Measurements from ENCODE around the gene MTNR1A.
A peak's percentile ranks its signal among the peaks of the same experiment; 100 is the strongest.

DNA sequence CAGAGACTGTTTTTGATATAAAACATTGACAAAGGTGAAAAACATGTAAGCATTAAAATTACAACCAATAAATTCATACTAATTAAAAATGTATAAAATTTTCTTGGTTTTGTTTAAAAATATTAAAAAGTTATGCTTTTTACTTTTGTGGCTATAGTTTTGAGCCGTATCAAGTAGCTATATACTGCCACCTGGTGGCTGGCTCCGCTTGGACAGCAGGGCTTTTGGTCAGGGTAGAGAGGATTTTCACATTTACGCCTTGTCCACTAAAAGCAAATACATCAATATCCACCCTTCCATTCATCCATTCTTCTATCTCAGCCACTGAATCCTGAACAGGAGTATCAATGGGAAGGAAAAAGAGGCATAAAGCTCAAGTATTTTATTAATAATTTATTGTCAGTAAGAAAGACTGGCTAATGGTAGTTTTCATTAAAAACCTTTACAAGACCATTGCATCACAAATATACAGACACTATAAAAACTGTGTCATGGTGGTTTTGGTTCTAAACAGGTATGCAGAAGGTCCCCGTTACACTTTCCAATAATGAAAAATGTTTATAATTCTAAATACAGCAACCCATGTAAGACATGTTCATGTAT, 32.1 kb upstream of the MTNR1A start:
- TF ChIP-seq, protein P1, sequence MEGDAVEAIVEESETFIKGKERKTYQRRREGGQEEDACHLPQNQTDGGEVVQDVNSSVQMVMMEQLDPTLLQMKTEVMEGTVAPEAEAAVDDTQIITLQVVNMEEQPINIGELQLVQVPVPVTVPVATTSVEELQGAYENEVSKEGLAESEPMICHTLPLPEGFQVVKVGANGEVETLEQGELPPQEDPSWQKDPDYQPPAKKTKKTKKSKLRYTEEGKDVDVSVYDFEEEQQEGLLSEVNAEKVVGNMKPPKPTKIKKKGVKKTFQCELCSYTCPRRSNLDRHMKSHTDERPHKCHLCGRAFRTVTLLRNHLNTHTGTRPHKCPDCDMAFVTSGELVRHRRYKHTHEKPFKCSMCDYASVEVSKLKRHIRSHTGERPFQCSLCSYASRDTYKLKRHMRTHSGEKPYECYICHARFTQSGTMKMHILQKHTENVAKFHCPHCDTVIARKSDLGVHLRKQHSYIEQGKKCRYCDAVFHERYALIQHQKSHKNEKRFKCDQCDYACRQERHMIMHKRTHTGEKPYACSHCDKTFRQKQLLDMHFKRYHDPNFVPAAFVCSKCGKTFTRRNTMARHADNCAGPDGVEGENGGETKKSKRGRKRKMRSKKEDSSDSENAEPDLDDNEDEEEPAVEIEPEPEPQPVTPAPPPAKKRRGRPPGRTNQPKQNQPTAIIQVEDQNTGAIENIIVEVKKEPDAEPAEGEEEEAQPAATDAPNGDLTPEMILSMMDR (IDR thresholded peaks at IDR 0.05; ENCODE audit: low read depth, low read length, missing input control), result peak; percentile 88
- TF ChIP-seq, protein P2, sequence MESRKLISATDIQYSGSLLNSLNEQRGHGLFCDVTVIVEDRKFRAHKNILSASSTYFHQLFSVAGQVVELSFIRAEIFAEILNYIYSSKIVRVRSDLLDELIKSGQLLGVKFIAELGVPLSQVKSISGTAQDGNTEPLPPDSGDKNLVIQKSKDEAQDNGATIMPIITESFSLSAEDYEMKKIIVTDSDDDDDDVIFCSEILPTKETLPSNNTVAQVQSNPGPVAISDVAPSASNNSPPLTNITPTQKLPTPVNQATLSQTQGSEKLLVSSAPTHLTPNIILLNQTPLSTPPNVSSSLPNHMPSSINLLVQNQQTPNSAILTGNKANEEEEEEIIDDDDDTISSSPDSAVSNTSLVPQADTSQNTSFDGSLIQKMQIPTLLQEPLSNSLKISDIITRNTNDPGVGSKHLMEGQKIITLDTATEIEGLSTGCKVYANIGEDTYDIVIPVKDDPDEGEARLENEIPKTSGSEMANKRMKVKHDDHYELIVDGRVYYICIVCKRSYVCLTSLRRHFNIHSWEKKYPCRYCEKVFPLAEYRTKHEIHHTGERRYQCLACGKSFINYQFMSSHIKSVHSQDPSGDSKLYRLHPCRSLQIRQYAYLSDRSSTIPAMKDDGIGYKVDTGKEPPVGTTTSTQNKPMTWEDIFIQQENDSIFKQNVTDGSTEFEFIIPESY (IDR thresholded peaks at IDR 0.05), result no peak
- TF ChIP-seq, protein P3, sequence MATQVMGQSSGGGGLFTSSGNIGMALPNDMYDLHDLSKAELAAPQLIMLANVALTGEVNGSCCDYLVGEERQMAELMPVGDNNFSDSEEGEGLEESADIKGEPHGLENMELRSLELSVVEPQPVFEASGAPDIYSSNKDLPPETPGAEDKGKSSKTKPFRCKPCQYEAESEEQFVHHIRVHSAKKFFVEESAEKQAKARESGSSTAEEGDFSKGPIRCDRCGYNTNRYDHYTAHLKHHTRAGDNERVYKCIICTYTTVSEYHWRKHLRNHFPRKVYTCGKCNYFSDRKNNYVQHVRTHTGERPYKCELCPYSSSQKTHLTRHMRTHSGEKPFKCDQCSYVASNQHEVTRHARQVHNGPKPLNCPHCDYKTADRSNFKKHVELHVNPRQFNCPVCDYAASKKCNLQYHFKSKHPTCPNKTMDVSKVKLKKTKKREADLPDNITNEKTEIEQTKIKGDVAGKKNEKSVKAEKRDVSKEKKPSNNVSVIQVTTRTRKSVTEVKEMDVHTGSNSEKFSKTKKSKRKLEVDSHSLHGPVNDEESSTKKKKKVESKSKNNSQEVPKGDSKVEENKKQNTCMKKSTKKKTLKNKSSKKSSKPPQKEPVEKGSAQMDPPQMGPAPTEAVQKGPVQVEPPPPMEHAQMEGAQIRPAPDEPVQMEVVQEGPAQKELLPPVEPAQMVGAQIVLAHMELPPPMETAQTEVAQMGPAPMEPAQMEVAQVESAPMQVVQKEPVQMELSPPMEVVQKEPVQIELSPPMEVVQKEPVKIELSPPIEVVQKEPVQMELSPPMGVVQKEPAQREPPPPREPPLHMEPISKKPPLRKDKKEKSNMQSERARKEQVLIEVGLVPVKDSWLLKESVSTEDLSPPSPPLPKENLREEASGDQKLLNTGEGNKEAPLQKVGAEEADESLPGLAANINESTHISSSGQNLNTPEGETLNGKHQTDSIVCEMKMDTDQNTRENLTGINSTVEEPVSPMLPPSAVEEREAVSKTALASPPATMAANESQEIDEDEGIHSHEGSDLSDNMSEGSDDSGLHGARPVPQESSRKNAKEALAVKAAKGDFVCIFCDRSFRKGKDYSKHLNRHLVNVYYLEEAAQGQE (IDR thresholded peaks at IDR 0.05), result no peak
- TF ChIP-seq RAD21 (IDR thresholded peaks at IDR 0.05) (peak; percentile 81 to 84), TAF1 (conservative IDR thresholded peaks at IDR 0.05) (no peak), HNF4A (conservative IDR thresholded peaks at IDR 0.05) (no peak), EGR1 (IDR thresholded peaks at IDR 0.05; ENCODE audit: low read depth in 2 of 2) (no peak), JUND (IDR thresholded peaks at IDR 0.05) (no peak)
- TF ChIP-seq, protein P4, sequence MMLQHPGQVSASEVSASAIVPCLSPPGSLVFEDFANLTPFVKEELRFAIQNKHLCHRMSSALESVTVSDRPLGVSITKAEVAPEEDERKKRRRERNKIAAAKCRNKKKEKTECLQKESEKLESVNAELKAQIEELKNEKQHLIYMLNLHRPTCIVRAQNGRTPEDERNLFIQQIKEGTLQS (IDR thresholded peaks at IDR 0.05), result no peak

Data from liver (tissue), 3 donors.